Suppressor macrophage (primary cell): ENCODE results near the gene BOD1.

Experiments
- DNase-seq, 4 experiments: peaks; one replicate each; pipeline ENCODE4 v3.0.0-alpha.2; 2020 to 2022

Gene BOD1

DNA sequence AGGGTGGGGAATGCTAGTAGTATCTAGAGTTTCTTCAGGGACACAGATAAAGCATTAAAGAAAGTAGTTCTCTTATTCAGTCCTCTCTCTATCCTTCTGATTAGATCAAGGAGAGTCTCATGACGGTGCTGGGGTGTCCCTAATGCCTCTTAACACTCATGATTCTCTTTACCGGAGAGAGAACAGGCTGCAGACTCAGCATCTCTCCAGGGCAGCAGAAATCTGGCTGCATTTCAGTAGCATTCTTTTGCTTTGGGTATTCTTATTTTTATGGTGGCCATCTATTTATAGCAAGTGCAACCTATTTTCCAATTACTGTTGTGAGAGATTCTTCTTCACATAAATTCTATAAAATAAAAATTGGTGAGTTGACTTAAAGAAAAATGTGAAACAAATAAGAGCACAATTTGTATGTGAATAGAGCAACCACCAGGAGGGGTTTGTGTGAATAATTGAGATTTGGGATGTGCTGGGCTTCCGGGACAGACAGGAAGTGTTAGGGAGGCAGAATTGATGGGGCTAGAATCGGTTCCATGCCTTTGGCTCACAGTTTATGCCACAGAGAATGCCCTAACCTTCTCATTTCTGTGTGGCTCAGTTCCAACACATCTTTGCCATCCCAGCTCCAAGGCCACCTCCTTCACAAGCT, 23.8 kb upstream of the BOD1 start:
- DNase-seq: peak in 1 of 4 experiments; percentile 18

DNA sequence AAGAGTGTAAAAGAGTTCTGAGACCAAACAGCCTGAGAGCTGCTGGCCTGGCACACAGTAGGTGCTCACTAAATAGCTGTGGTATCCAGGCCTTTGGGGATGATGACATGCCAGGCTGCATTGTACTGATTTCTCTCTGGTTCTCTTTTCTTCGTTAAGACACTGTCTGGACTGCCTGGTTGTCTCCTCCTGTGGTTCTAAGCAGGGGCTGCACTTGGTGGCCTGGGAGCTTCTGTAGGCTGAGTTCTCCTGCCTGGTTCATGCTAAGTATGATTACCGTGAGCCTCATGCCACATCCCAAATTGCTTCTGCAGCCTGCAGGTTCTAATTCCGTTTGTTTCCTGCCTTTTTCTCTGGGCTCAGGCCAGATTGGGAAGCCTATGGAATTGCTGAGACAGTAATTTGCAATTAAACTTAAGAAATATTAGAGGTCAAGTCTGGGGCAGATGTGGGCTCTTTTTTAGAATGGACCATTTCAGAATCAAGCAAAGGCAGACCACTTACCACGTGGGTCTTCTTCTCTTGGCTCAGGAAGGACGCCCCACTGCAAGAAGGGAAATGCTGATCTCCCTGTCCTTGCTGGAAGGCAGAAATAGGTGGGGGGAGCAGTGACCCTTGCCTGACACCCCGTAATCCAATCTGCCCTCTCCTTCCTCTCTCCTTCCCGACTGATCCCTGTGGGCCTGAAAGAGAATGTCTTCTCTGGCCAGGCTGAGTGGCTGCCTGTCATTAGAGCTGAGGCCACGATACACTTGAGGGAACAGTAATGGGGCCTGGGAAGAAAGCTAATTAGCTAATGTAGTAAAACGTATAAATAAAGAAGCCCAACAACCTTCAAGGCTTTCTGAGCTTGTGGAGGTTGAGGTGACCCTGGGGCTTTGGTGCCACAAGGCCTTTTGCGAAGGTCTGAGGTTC, 21.9 kb upstream of the BOD1 start:
- no peak for DNase-seq

DNA sequence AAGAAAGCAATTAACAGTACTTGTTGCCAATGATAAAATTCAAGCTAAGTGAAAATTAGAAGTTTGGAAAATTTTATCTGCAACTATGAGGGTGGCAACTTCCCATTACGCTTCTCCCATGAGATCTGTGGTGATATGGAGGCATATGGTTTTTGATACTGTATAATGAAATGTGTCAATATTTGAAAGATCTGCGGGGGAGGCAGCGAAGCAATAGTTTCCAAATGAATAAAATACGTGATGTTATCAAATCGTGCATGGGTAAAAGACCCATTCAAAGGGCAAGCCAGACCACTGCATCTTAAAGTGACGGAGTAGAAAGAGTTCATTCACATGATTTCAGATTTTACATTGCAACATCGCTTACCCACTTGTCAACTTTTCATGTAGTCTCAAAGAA, 20.9 kb upstream of the BOD1 start:
- DNase-seq: no peak

DNA sequence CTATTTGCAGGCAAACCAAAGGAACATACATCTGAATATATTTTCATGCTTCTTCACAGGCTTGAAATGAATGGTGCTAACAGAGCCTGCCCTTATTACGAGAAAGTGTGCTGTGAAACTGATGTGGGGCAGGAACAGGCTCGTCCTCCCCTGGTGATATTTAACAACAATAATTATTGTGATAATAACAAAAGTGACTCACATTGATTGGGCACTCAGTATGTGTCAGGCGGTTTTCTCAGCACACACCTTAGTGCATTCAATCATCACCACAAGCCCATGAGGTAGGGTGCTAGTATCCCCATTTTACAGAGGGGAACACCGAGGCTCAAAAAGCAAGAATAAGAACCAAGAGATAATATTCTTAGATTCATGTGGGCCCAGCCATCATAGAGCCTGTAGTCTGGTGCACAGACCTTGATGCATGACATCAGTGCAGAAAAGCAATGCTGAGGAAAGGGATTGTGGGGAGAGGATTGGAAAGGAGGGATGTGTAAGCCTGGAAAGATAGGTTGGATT, 18.1 kb upstream of the BOD1 start:
- no peak for DNase-seq

DNA sequence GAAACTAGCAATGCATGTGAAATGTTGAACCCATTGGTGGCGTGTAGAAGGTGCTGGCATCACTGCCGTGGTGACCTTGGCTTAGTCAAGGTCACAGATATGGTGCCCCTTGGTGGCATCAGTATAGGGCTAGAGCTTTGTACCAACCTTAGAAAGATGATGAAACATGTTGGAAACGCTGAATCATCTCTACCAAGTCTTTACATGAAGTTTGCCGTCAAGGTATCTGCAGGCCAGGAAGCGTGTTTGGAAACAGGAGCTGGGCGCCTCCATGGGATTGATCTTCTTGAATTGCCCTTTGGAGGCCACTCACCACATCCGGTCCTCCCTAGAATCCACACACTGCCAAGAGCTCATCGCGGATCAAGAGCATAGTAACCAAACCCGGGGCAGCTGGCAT, 16.9 kb upstream of the BOD1 start:
- DNase-seq: no peak

DNA sequence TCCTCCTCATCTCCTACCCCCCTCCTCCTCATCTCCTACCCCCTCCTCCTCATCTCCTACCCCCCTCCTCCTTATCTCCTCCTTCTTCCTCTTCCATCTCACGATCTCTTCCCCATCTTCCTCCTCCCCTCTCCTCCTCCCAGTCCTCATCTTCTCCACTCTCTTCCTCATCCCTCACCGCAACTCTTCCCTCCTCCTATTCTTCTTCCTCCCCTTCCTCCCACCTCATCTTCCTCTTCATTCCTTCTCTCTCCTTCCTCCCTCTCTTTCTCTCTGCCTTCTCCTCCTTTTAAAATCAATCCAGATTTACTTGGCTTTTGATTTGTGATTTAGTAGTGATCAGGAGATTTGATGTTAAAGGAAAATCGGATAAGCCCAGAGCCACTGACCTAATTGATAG, 15.0 kb upstream of the BOD1 start:
- no peak for DNase-seq

DNA sequence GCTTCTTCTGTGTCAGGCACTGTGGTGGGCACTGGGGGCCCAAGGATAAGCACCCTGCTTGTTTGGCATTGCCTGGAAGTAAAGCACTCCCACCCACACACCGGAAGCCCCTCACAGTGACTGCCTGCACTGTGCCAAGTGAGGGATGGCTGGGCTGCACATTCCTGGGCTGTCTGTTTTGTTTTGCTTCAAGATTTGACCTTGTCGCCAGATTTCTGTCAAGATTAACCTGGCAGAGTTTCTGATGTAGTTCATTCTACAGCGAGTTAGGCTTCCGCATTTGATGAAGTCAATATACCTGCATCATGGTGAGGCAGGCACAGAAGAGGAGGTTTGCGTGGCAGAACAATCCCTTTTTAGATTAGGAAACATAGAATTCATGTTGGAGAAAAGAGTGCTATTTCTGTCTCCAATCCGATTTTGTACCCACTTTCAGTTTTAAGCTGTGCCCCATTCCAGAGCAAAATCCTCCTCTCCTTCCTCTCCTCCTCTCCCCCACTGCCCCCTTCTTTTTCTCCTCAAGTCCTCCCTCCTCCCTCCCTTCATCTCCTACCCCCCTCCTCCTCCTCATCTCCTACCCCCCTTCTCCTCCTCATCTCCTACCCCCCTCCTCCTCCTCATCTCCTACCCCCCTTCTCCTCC, 14.4 kb upstream of the BOD1 start:
- no peak for DNase-seq

DNA sequence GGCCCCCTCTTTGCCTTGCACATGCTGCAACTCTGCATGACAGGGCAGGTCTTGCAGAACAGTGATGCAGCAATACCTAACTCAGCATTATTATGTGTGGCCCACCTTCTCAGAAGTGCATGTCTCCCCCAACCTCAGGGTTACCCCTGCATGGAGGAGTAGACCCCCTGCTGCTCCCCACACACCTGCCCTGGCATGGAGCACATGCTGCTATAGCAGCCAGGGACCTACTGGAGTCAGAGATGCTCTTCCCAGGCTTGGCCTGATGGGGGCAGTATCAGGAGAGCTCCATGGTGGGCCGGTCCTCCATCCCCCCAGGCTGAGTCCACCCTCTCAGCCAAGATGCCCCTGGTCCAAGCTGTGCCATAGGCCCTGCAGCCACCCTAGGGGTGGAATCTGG, 13.2 kb upstream of the BOD1 start:
- peak in 1 of 4 experiments; percentile 17 for DNase-seq

DNA sequence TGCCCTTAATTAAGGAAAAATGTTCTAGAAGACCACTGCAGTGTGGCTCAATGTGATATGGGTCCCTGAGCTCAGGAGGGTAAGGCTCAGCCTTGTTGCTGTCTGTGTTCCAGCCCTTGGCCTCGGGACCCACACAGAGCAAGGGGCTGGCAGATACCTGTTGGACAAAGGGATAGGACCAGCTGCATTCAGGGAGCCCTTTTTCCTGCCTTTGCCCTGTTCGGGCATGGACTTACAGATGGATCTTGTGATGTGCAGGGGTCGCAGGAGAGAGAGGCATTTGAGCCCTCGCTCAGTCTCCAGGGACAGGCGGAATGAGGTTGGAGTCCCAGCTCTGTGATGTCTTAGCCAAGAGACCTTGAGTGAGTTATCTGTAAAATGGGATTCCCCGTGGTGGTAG, 12.1 kb upstream of the BOD1 start:
- DNase-seq: no peak

DNA sequence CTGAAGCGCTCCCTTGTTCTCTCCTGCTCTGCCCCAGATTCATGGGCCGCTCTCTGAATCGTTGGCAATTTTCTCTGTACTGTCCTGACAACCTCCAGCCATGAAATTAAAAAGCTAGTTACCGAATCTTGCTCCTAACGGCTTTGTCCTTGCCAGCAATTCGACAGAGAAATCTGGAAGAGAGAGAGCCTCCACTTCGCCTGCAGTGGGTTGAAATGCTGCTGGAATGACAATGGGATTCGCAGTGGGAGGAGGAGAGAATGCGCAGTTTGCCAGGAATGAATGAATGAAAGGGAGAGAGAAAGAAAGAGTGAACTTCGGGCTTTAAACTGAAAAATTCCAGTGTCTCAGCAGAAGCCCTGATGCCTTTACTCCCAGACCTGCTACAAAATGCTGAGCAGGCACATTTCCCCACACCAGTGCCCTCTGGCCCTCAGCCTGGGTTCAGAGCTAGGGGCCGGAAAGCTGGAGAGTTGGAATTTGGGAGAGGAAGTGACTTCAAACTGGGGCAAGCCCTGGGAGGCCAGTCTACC, 11.5 kb upstream of the BOD1 start:
- no peak for DNase-seq

DNA sequence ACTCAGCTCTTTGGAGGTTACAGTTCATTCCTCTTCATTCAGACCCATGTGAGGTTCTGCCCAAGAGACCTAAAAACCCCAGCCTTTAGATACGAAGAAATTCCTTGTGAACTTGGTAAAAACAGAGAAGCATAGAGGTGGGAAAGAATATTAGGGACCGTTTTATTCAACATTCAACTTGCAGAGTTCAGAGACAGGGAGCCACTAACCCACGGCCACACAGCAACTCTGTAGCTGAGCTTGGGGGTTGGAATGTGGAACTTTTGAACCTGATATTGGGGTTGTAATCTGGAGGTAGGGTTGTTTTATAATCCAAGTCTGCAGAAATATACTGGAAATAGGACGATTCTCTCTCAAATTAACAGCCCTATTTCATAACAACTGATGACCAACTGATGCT, 10.8 kb upstream of the BOD1 start:
- DNase-seq: no peak

DNA sequence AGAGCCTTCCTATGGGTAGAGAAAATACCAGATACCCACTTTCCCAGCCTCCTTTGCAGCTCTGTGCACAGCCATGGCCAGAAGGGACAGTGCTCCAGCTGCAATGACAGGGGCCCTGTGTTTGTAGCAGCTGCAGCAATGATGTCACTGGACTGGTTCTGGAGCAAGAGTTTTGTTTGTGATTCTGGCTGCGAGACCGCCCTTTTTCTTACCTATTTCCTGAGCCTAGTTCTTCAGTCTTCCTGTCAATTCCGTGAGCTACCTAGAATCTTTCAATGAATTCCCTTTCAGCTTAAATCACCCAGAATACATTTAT, 10.0 kb upstream of the BOD1 start:
- no peak for DNase-seq

DNA sequence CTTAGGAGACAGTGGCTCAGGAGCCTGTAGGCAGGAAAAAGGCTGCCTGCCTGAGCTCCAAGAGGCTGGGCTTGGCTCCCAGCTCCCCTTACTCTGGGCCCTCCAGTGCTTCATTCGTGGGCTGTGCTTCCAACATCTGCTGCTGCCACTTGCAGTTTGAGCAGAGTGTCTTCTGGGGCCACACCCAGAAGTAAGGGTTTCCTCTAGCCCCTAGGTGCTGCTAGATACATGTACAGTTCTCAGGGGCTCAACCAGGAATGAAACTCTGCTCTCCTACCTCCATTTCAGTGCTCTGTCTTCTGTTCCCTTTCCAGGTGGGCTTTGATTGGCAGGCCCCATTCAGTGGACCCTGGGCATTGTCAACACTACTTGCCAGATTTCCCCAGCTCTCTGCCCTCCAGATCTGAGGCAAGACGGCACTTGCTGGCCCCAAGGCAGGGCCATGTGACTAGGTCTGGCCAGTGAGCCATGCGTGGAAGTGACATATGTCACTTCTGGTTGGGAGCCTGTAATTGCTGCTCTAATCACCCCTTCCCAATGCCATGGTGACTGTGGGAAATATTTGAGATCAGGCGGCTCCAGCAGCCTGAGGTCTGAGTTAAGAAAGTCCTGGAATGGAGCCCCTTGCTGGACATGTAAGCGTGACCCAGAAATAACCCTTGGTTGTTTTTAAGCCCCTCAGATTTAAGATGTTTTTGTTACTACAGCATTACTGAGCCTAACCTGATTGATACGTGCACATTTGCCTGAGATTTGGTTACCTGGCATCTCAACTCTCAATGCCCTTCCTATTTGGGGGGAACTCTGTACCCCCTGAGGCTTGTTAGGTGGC, 9.4 kb upstream of the BOD1 start:
- DNase-seq: peak in 3 of 4 experiments; percentile 31 to 46 (median 41)

DNA sequence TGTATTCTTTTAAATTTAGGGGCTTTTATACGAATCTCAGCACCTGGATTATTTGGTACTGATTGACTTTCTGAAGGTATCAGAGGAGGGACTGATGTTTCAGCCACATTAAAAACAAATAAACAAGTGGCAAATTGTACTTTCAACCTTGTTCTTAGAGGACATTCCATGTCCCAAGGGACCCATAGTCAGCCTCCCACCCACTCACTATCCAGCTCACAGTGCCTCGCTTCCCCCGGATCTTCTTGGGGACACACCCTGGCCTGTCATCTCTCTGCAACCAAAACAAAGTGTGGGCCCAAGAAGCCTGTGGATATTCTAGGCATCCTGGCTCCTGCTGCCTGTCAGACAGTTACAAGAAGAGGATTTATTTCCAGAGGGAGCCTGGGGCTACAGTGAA, 8.8 kb upstream of the BOD1 start:
- DNase-seq: peak; percentile 42 to 56 (median 48)

DNA sequence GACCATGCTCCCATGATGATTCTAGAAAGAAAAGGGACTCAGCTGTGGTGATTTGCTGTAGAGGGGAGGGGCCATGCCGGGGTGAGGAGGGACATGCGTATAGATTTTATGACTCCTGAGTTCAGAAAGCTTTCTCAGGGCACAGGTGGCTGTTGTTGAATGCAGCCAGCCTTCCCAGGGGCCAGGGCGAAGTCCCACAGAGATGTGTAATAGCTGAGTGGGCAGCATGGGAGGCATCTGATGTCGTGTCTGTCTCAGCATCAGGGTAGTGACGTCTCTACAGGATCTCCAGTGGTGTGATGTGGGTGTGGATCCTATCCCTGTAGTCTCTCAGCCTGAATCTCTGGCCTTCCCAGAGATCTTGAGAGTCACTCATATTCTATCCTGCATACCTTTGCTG, 7.8 kb upstream of the BOD1 start:
- DNase-seq: peak in 3 of 4 experiments; percentile 34 to 52 (median 49)

DNA sequence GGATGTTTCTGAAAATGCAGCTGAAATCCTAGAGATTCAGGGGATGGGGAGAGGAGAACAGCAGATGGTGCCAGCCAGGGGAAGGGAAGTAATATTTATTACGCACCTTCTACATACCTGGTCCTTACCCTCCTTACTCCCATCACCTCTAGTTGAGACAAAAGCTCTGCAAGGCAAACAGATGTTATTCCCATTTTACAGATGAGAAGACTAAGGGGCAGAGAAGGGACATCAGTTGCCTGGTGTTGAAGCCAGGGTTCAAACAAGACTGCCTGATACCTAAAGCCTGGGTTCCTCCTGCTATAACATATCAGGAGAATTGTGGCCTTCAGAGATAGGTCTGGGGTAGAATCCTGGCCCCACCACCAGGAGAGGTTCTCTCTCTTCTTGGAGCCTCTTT, 7.3 kb upstream of the BOD1 start:
- no peak for DNase-seq

DNA sequence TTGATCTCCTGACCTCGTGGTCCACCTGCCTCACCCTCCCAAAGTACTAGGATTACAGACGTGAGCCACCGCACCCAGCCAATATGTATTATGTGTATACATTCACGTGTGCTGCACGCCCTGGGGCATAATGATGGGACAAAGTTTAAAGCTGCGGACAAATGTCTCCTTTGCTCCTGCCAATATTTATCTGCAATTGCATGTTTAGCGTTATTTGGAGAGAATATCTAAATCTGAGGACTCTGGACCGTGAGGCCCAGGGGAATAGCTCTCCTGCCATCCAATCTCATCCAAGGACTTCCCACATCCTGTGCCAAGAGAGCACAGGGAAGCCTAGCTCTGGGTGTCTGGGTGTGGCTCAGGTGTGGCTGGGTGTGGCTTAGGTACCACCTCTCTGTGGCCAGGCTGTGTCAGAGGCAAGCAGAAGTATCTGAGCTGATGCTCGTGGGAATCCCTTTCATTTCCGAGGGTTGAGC, 6.9 kb upstream of the BOD1 start:
- no peak for DNase-seq

DNA sequence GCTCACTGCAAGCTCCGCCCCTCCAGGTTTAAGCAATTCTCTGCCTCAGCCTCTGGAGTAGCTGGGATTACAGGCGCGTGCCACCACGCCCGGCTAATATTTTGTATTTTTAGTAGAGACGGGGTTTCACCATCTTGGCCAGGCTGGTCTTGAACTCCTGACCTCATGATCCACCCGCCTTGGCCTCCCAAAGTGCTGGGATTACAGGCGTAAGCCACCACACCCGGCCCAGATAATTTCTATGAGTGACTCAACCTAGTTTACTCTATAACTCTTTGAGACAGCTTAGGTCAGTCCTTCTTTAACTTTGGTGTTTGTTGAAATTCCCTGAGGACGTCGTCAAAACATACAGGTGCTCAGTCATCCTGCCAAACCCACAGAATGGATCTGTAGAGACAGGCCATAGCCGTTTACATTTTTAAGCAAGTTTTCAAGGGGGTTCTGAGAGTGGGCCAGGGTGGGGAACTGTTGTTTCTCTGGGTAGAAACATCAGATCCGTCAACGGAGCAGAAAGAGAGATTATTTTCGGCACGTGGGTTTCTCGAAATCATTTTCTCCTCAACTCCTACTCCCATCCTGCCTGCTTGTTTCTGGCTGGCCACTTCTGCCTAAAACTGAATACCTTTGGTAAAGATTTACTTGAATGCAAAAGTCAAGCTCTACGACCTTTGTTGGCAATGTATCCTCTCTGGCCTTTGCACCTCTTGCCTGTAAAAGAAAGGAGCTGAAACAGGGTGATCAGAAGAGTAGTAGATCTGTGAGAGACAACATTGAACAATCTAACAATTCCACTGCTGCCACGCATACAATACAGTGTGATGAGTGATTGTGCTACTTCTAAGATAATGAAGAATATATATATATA, 6.0 kb upstream of the BOD1 start:
- DNase-seq: no peak

DNA sequence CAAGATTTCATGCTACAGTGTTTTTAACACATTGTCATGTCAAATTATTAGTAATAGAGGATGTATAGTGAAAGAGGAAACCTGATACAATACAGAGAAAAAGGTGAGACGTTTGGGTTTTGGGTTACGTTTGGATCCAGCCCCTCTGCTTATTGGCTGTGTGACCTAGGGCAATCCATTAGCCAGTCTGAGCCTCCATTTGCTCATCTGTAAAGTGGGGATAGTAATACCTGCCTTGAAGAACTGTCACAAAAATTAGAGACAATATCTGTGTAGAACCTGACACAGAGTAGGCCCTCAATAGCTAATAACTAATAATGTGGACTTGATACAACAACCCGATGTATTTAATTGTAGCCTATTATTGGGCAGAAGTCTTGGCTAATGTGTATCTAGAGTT, 4.3 kb upstream of the BOD1 start:
- no peak for DNase-seq

DNA sequence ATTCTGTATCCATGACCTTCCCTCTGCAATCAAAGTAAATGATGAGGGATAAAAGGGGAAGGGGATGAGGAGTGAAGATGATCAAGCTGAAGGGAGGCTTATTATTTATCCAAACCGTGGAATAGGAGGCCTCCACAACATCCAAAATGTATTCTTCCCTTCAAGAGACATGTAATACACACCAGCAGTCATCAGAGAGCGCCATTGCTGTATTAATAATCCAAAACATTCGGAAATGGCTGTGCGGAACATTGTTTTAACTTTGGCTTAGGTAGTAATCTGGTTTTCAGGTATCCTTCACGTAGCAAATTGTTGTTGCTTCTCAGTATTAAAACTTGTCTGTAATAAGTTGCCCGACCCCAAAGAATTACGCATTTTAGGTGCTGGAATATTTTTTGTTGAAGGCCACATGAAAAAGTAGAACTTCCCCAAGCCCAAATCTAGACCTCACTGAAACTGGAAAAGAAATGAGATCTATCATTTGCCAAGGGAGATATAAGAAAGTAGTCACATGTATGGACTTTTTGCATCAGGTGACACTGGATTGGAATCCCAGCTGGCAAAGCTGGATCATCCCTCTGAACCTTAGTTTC, 2.6 kb upstream of the BOD1 start:
- peak; percentile 53 to 81 (median 72) for DNase-seq
